Measurements from ENCODE around the gene GDF2.

Gene GDF2

GRCh38 chr10:47321521-47322195, 596 bp upstream of the GDF2 start:
- no peak overlapping the region for H3K4me3 ChIP-seq (ENCODE audit: control insufficient read depth, low read depth, low read length)
- no peak for TF ChIP-seq CTCF (conservative IDR thresholded peaks at IDR 0.05; ENCODE audit: control insufficient read depth, insufficient read depth, low read depth, low read length)

GRCh38 chr10:47323087-47323486, 833 bp downstream of the GDF2 start:
- no peak for DNase-seq (ENCODE audit: low read depth)

More at GRCh38 chr10:47321521-47322195, 596 bp upstream of the GDF2 start:
- DNase-seq (ENCODE audit: low read depth) = no peak

GRCh38 chr10:47323636-47324296, 1.5 kb downstream of the GDF2 start:
- no peak overlapping the region for H3K4me3 ChIP-seq (ENCODE audit: control insufficient read depth, low read depth, low read length)
- no peak for TF ChIP-seq CTCF (conservative IDR thresholded peaks at IDR 0.05; ENCODE audit: control insufficient read depth, insufficient read depth, low read depth, low read length)
- no peak for DNase-seq (ENCODE audit: low read depth)

More at GRCh38 chr10:47323087-47323486, 833 bp downstream of the GDF2 start:
- no peak for TF ChIP-seq CTCF (conservative IDR thresholded peaks at IDR 0.05; ENCODE audit: control insufficient read depth, insufficient read depth, low read depth, low read length)
- H3K4me3 ChIP-seq (ENCODE audit: control insufficient read depth, low read depth, low read length) = no peak overlapping the region

GRCh38 chr10:47325303-47326291, 3.3 kb downstream of the GDF2 start:
- no peak overlapping the region for H3K4me3 ChIP-seq (ENCODE audit: control insufficient read depth, low read depth, low read length)
- DNase-seq (ENCODE audit: low read depth) = no peak
- TF ChIP-seq CTCF (conservative IDR thresholded peaks at IDR 0.05; ENCODE audit: control insufficient read depth, insufficient read depth, low read depth, low read length) = no peak

GRCh38 chr10:47326306-47326926, 4.2 kb downstream of the GDF2 start:
- no peak for TF ChIP-seq CTCF (conservative IDR thresholded peaks at IDR 0.05; ENCODE audit: control insufficient read depth, insufficient read depth, low read depth, low read length)
- no peak for DNase-seq (ENCODE audit: low read depth)
- no peak overlapping the region for H3K4me3 ChIP-seq (ENCODE audit: control insufficient read depth, low read depth, low read length)

GRCh38 chr10:47326927-47327330, 4.7 kb downstream of the GDF2 start:
- no peak for DNase-seq (ENCODE audit: low read depth)
- TF ChIP-seq CTCF (conservative IDR thresholded peaks at IDR 0.05; ENCODE audit: control insufficient read depth, insufficient read depth, low read depth, low read length) = no peak
- H3K4me3 ChIP-seq (ENCODE audit: control insufficient read depth, low read depth, low read length) = no peak overlapping the region

Measured in fibroblast of mammary gland (primary cell).